LNCaP clone FGC (cell line): ENCODE data around the gene KLHL29.
"Not testable (repeated sequence)": the region's sequence is repeated elsewhere in the genome, so short reads cannot be mapped to it uniquely, and the experiment has no call there.

Source experiments
- DNase-seq: peaks from one replicate; pipeline ENCODE4 v3.0.0-alpha.2; 2011; ENCODE audit warnings: low read depth
- H3K4me3 ChIP-seq: 2 replicates; pipeline ENCODE4 v1.5.1; 2011; ENCODE audit warnings: mild to moderate bottlenecking, low read depth, low read length, control low read depth
- CTCF ChIP-seq: IDR thresholded peaks from 2 replicates; pipeline ENCODE4 v1.5.1; 2012; ENCODE audit warnings: mild to moderate bottlenecking; ENCODE audit not compliant: control insufficient read depth, insufficient read depth; ENCODE audit errors: extremely low read depth

Gene KLHL29

GRCh38 chr2:23390152-23390551 lies 5.2 kb downstream of the KLHL29 start:
- DNase-seq: no peak
- no peak overlapping the region for H3K4me3 ChIP-seq
- no peak for TF ChIP-seq CTCF

GRCh38 chr2:23391237-23391736 lies 6.3 kb downstream of the KLHL29 start:
- H3K4me3 ChIP-seq, DNase-seq: not testable (repeated sequence)

GRCh38 chr2:23393722-23394121 lies 8.7 kb downstream of the KLHL29 start:
- TF ChIP-seq CTCF: no peak
- DNase-seq: no peak
- H3K4me3 ChIP-seq: no peak overlapping the region

GRCh38 chr2:23394700-23395099 lies 9.7 kb downstream of the KLHL29 start:
- no peak overlapping the region for H3K4me3 ChIP-seq
- no peak for TF ChIP-seq CTCF
- no peak for DNase-seq

- no peak for DNase-seq
- TF ChIP-seq CTCF: no peak
- H3K4me3 ChIP-seq: no peak overlapping the region
Measured at GRCh38 chr2:23397478-23397877, 12.5 kb downstream of the KLHL29 start.

GRCh38 chr2:23399674-23400261 lies 14.8 kb downstream of the KLHL29 start:
- TF ChIP-seq CTCF: no peak
- H3K4me3 ChIP-seq: no peak overlapping the region
- DNase-seq: no peak

GRCh38 chr2:23400703-23401102 lies 15.7 kb downstream of the KLHL29 start:
- TF ChIP-seq CTCF: no peak
- no peak for DNase-seq
- H3K4me3 ChIP-seq: no peak overlapping the region
